Mammary epithelial cell (primary cell): ENCODE results near the gene ATXN7L1.

ENCODE experiments used
- EZH2 ChIP-seq: IDR thresholded peaks from 2 replicates; pipeline ENCODE4 v1.6.1; 2012; ENCODE audit warnings: low read length, inconsistent platforms, borderline replicate concordance
- TF ChIP-seq, protein P1 (sequence below), 2 donors: IDR thresholded peaks in 1 of 2; conservative IDR thresholded peaks in 1 of 2; 2 replicates each; pipeline ENCODE4 v1.5.1; 2011 to 2012; ENCODE audit warnings: inconsistent platforms in 2 of 2, low read length in 2 of 2, mild to moderate bottlenecking in 2 of 2, control low read depth in 1 of 2, low read depth in 1 of 2; ENCODE audit not compliant: insufficient read depth in 1 of 2; ENCODE audit errors: extremely low read depth in 1 of 2

DNA sequence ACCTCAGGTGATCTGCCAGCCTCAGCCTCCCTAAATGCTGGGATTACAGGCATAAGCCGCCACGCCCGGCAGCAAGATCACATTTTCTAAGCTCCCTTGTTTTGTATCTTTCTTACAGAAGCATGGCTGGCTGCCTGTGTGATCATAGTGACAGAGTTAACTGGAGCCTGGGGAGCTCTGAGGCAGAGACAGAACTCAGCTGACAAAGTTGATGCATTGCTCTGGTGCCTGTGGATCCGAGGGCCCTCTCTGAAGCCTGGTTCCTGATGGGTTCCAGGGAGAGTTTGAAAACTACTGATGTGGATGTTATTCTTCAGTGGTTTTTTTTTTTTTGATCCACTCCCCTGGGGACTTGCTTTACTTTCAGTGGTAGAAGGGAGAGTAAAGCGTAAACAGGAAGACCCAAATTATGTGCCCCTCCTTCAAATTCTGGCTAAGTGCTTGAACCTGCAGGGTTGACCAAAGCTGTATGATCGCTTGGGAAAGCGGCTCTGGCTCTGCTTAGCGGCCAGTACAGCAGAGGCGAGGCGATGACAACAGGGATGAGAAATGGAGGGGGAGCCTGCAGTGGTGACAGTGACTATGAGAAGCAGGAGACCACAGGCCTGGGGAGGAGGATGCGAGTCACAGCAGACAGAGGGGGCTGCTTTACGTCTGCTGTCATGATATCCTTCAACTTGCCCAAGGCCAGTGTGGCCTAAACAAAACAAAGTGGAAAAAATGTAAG lies 288.3 kb downstream of the ATXN7L1 start:
- TF ChIP-seq, protein P1, sequence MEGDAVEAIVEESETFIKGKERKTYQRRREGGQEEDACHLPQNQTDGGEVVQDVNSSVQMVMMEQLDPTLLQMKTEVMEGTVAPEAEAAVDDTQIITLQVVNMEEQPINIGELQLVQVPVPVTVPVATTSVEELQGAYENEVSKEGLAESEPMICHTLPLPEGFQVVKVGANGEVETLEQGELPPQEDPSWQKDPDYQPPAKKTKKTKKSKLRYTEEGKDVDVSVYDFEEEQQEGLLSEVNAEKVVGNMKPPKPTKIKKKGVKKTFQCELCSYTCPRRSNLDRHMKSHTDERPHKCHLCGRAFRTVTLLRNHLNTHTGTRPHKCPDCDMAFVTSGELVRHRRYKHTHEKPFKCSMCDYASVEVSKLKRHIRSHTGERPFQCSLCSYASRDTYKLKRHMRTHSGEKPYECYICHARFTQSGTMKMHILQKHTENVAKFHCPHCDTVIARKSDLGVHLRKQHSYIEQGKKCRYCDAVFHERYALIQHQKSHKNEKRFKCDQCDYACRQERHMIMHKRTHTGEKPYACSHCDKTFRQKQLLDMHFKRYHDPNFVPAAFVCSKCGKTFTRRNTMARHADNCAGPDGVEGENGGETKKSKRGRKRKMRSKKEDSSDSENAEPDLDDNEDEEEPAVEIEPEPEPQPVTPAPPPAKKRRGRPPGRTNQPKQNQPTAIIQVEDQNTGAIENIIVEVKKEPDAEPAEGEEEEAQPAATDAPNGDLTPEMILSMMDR (conservative IDR thresholded peaks at IDR 0.05 in 1 of 2, IDR thresholded peaks at IDR 0.05 in 1 of 2; ENCODE audit: extremely low read depth in 1 of 2, insufficient read depth in 1 of 2, low read depth in 1 of 2, low read length in 2 of 2): no peak
- TF ChIP-seq EZH2: no peak
